Measurements from ENCODE around the gene GRM2. TPM values are rescaled to one million over a fixed set of nuclear protein-coding genes. Genes with fewer than 3 reads are reported as not detected.

Gene GRM2
- total and polyA plus RNA-seq, 10 of the 15 experiments (the other 5 are each of a cell fraction or from before 2014, with no cell fraction given), result 0.01 to 0.14 (median 0.06) TPM; not detected in 5

GRCh38 chr3:51682079-51682478 lies 24.8 kb upstream of the GRM2 start (continued):
- TF ChIP-seq ZBTB33 (IDR thresholded peaks at IDR 0.05) (no peak), FOXK2 (IDR thresholded peaks at IDR 0.05) (no peak), CHD1 (IDR thresholded peaks at IDR 0.05; ENCODE audit: low read depth, low read length) (no peak), POU2F2 (IDR thresholded peaks at IDR 0.05; ENCODE audit: borderline replicate concordance, low read depth, low read length) (no peak), NBN (IDR thresholded peaks at IDR 0.05) (peak; percentile 30; the same call in 1 of the 2 replicates), KAT2A (conservative IDR thresholded peaks at IDR 0.05; ENCODE audit: control insufficient read depth, low read depth, low read length) (no peak), ZSCAN29 (IDR thresholded peaks at IDR 0.05) (no peak), FOS (IDR thresholded peaks at IDR 0.05; ENCODE audit: borderline replicate concordance, extremely low read depth, insufficient read length) (no peak), ZNF384 (IDR thresholded peaks at IDR 0.05; ENCODE audit: borderline replicate concordance, low read depth, low read length) (no peak), POLR2A (IDR thresholded peaks at IDR 0.05; ENCODE audit: low read depth, low read length) (no peak), ATF7 (IDR thresholded peaks at IDR 0.05; ENCODE audit: low read depth) (no peak), BMI1 (IDR thresholded peaks at IDR 0.05; ENCODE audit: borderline replicate concordance) (no peak), ASH2L (IDR thresholded peaks at IDR 0.05; ENCODE audit: borderline replicate concordance, low read depth) (no peak), SP1 (IDR thresholded peaks at IDR 0.05; ENCODE audit: low read depth, low read length) (no peak), SMC3 (IDR thresholded peaks at IDR 0.05; ENCODE audit: borderline replicate concordance, low read length) (peak; percentile 76; the same call in 1 of the 2 replicates), TCF7 (IDR thresholded peaks at IDR 0.05; ENCODE audit: borderline replicate concordance) (no peak), EZH2 (IDR thresholded peaks at IDR 0.05; ENCODE audit: borderline replicate concordance, control insufficient read depth, low read depth, low read length) (no peak), ZBTB11 (CRISPR knock-in tag; IDR thresholded peaks at IDR 0.05) (no peak), NRF1 (conservative IDR thresholded peaks at IDR 0.05; ENCODE audit: low read depth, low read length) (0 out of 2 replicates have a peak, but pooled peaks have one; percentile 9), PKNOX1 (IDR thresholded peaks at IDR 0.05) (peak; percentile 59; the same call in 1 of the 2 replicates), HCFC1 (IDR thresholded peaks at IDR 0.05; ENCODE audit: low read length) (peak; percentile 20; the same call in 1 of the 2 replicates)
- TF ChIP-seq, protein P1, sequence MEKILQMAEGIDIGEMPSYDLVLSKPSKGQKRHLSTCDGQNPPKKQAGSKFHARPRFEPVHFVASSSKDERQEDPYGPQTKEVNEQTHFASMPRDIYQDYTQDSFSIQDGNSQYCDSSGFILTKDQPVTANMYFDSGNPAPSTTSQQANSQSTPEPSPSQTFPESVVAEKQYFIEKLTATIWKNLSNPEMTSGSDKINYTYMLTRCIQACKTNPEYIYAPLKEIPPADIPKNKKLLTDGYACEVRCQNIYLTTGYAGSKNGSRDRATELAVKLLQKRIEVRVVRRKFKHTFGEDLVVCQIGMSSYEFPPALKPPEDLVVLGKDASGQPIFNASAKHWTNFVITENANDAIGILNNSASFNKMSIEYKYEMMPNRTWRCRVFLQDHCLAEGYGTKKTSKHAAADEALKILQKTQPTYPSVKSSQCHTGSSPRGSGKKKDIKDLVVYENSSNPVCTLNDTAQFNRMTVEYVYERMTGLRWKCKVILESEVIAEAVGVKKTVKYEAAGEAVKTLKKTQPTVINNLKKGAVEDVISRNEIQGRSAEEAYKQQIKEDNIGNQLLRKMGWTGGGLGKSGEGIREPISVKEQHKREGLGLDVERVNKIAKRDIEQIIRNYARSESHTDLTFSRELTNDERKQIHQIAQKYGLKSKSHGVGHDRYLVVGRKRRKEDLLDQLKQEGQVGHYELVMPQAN (conservative IDR thresholded peaks at IDR 0.05), result no peak
- TF ChIP-seq, protein P2, sequence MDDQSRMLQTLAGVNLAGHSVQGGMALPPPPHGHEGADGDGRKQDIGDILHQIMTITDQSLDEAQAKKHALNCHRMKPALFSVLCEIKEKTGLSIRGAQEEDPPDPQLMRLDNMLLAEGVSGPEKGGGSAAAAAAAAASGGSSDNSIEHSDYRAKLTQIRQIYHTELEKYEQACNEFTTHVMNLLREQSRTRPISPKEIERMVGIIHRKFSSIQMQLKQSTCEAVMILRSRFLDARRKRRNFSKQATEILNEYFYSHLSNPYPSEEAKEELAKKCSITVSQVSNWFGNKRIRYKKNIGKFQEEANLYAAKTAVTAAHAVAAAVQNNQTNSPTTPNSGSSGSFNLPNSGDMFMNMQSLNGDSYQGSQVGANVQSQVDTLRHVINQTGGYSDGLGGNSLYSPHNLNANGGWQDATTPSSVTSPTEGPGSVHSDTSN (IDR thresholded peaks at IDR 0.05; ENCODE audit: insufficient replicate concordance, low read depth, low read length), result no peak
